GM18951 (cell line): Measurements from ENCODE around the gene SNX2.
"Not testable (repeated sequence)": the region's sequence is repeated elsewhere in the genome, so short reads cannot be mapped to it uniquely, and the experiment has no call there.

Source experiments
- POLR2A ChIP-seq: IDR thresholded peaks from 4 replicates; pipeline ENCODE4 v1.6.1; 2011; ENCODE audit warnings: mild to moderate bottlenecking; ENCODE audit not compliant: insufficient read length, insufficient read depth; ENCODE audit errors: extremely low read depth
- in situ Hi-C: fragments of 300-500 bp; cut with MboI; formaldehyde crosslinking; loops from one replicate; pipeline ENCODE4 v1.12.0; 2022; ENCODE audit warnings: low sequenced_read_pairs, mixed read lengths, inconsistent platforms; ENCODE audit not compliant: unreplicated experiment

The SNX2 gene

GRCh38 chr5:122756264-122756911 lies 18.5 kb upstream of the SNX2 start:
- no peak for TF ChIP-seq POLR2A
- in situ Hi-C loops, result no loop called here

- TF ChIP-seq POLR2A, result no peak
- in situ Hi-C loops, result no loop called here
These were observed 17.6 kb upstream of the SNX2 start for GRCh38 chr5:122757285-122757684.

- in situ Hi-C loops, result no loop called here
- TF ChIP-seq POLR2A, result no peak
These were observed 15.4 kb upstream of the SNX2 start for GRCh38 chr5:122759241-122760070.

- in situ Hi-C loops, result no loop called here
- TF ChIP-seq POLR2A, result no peak
These were observed 14.6 kb upstream of the SNX2 start for GRCh38 chr5:122760236-122760635.

- no peak for TF ChIP-seq POLR2A
- in situ Hi-C loops, result no loop called here
These were observed 13.8 kb upstream of the SNX2 start for GRCh38 chr5:122761115-122761514.

GRCh38 chr5:122761896-122762295 lies 13.0 kb upstream of the SNX2 start:
- in situ Hi-C loops, result not testable (repeated sequence)

- no peak for TF ChIP-seq POLR2A
- in situ Hi-C loops, result no loop called here
These were observed 8.8 kb upstream of the SNX2 start for GRCh38 chr5:122766130-122766529.

GRCh38 chr5:122770477-122770876 lies 4.4 kb upstream of the SNX2 start:
- in situ Hi-C loops, result no loop called here
- TF ChIP-seq POLR2A, result no peak

GRCh38 chr5:122772446-122772845 lies 2.4 kb upstream of the SNX2 start:
- in situ Hi-C loops, result no loop called here
- TF ChIP-seq POLR2A, result no peak

GRCh38 chr5:122773619-122774018 lies 1.3 kb upstream of the SNX2 start:
- no peak for TF ChIP-seq POLR2A
- in situ Hi-C loops, result no loop called here

GRCh38 chr5:122774519-122774860 lies 390 bp upstream of the SNX2 start:
- TF ChIP-seq POLR2A, result no peak
- in situ Hi-C loops, result no loop called here

- no peak for TF ChIP-seq POLR2A
- in situ Hi-C loops, result no loop called here
These were observed 966 bp downstream of the SNX2 start for GRCh38 chr5:122775550-122776542.

GRCh38 chr5:122778157-122778556 lies 3.3 kb downstream of the SNX2 start:
- no peak for TF ChIP-seq POLR2A
- in situ Hi-C loops, result no loop called here
